Aorta (tissue), 5 donors: ENCODE measurements around the gene ASB10. TPM values are rescaled to one million over a fixed set of nuclear protein-coding genes. Genes with fewer than 3 reads are reported as not detected.

Source experiments
- ATAC-seq: fragments of 200-7000 bp; cut with Tn5 transposase; one replicate; pipeline ENCODE4 v1.9.1; 2022; ENCODE audit warnings: moderate library complexity; ENCODE audit not compliant: low FRiP score
- DNase-seq, 2 donors: peaks; one replicate each; pipeline ENCODE4 v3.0.0-alpha.2; 2020
- H3K27ac ChIP-seq, 2 donors: one replicate each; pipeline ENCODE4 v1.5.1; 2013; ENCODE audit warnings: low read length in 2 of 2, mild to moderate bottlenecking in 2 of 2, moderate library complexity in 2 of 2, control low read depth in 1 of 2, inconsistent platforms in 1 of 2, low read depth in 1 of 2
- H3K27me3 ChIP-seq, 2 donors: one replicate each; pipeline ENCODE4 v1.6.1; 2013; ENCODE audit warnings: control low read depth in 1 of 2, low read length in 1 of 2, mild to moderate bottlenecking in 1 of 2, moderate library complexity in 1 of 2; ENCODE audit not compliant: insufficient read depth in 2 of 2, control insufficient read depth in 1 of 2
- H3K36me3 ChIP-seq, 2 donors: one replicate each; pipeline ENCODE4 v1.6.1; 2013; ENCODE audit warnings: control low read depth in 1 of 2, low read length in 1 of 2, mild to moderate bottlenecking in 1 of 2; ENCODE audit not compliant: insufficient read depth in 2 of 2, control insufficient read depth in 1 of 2
- H3K4me1 ChIP-seq, 2 donors: one replicate each; pipeline ENCODE4 v1.6.1; 2013; ENCODE audit warnings: low read length in 2 of 2, control low read depth in 1 of 2, mild to moderate bottlenecking in 1 of 2, moderate library complexity in 1 of 2; ENCODE audit not compliant: insufficient read depth in 2 of 2, control insufficient read depth in 1 of 2
- H3K4me3 ChIP-seq, 2 donors: one replicate each; pipeline ENCODE4 v1.5.1; 2013; ENCODE audit warnings: low read length in 2 of 2, control low read depth in 1 of 2, mild to moderate bottlenecking in 1 of 2
- H3K9me3 ChIP-seq: one replicate; pipeline ENCODE4 v1.6.1; 2013; ENCODE audit warnings: mild to moderate bottlenecking, low read length; ENCODE audit not compliant: control insufficient read depth
- WGBS, 2 donors: extraction: QIAGEN DNeasy Blood & Tissue Kit; methylation state at CpG; one replicate each; pipeline ENCODE4 v1.1.7; 2013; 5-methylcytosine and 5-hydroxymethylcytosine counted together
- intact Hi-C, 2 donors: fragments of 100-400 bp; cut with DNase I; formaldehyde crosslinking; loops; one replicate each; pipeline versions ENCODE4 v1.14.2 to v1.15.0; 2022
- polyA plus RNA-seq, 2 donors: library from polyadenylated mRNA; stranded (reverse); fragments of 200-250 nt; gene quantifications; one replicate each; pipeline ENCODE4 v1.2.3, GENCODE V29; 2013
- total RNA-seq, 2 donors: library from RNA; stranded (reverse); fragmentation: NEBNext Ultra II Directional; extraction: Animal tissue kit (Norgen Biotek cat#: 25700); gene quantifications; one replicate each; pipeline ENCODE4 v1.2.1, GENCODE V29; 2021
- donor health status: healthy with polysubstance abuse.
- donor health status: Bipolar disorder and iron deficiency.
- donor health status: DM: no; HTN: no; CAD: no.
- donor health status: DM: no; HTN: no; CAD: no.
- donor health status: DM: yes; HTN: yes; CAD: no.

ASB10 gene
- total and polyA plus RNA-seq, 4 donors = not detected

- Histone ChIP-seq H3K27ac (no peak overlapping the region), H3K4me1 (no peaks in the 10 kb centered on the region), H3K36me3 (no peaks in the 10 kb centered on the region), H3K4me3 (no peak overlapping the region), H3K9me3 (no peaks in the 10 kb centered on the region), H3K27me3 (no peaks in the 10 kb centered on the region)
- no peak for ATAC-seq
- WGBS, 2 donors = 80 to 82% methylated on average over 16 of the region's 16 CpGs
- intact Hi-C loops = no loop called here
- DNase-seq = no peak
These were observed 11.8 kb downstream of the ASB10 start for GRCh38 chr7:151175047-151175792.

GRCh38 chr7:151174246-151175046 lies 12.6 kb downstream of the ASB10 start:
- 50 to 54% methylated on average over 70 to 77 of the region's 77 CpGs for WGBS, 2 donors
- no peak for ATAC-seq
- Histone ChIP-seq H3K27ac (no peak overlapping the region), H3K4me1 (no peaks in the 10 kb centered on the region), H3K27me3 (no peaks in the 10 kb centered on the region), H3K36me3 (no peaks in the 10 kb centered on the region), H3K9me3 (no peaks in the 10 kb centered on the region), H3K4me3 (no peak overlapping the region)
- intact Hi-C loops = loop anchor here in 1 of 2 donors (5.0 kb wide), 1 partner anchor 52 kb away; no protein-coding TSS in a partner anchor
- peak in 1 of 2 donors; percentile 80 for DNase-seq

- Histone ChIP-seq H3K4me1 (no peaks in the 10 kb centered on the region), H3K9me3 (no peaks in the 10 kb centered on the region), H3K27ac (no peak overlapping the region), H3K4me3 (no peak overlapping the region), H3K36me3 (no peaks in the 10 kb centered on the region), H3K27me3 (no peaks in the 10 kb centered on the region)
- ATAC-seq (no peak), DNase-seq (no peak)
- intact Hi-C loops = loop anchor here in 1 of 2 donors (5.0 kb wide), 1 partner anchor 51 kb away; no protein-coding TSS in a partner anchor
- WGBS, 2 donors = 84 to 85% methylated on average over 43 of the region's 43 CpGs
These were observed 13.4 kb downstream of the ASB10 start for GRCh38 chr7:151173386-151174245.

GRCh38 chr7:151172273-151173141 lies 14.5 kb downstream of the ASB10 start:
- Histone ChIP-seq H3K27ac (no peak overlapping the region), H3K36me3 (no peaks in the 10 kb centered on the region), H3K4me3 (no peak overlapping the region), H3K4me1 (no peaks in the 10 kb centered on the region), H3K27me3 (no peaks in the 10 kb centered on the region), H3K9me3 (no peaks in the 10 kb centered on the region)
- intact Hi-C loops = loop anchor here (1.0 to 5.0 kb wide), 2 partner anchors 47 to 50 kb away; no protein-coding TSS in a partner anchor
- DNase-seq = peak; percentile 79 to 93
- ATAC-seq = peak; percentile 92
- WGBS, 2 donors = 21 to 22% methylated on average over 42 of the region's 42 CpGs

GRCh38 chr7:151168787-151169162 lies 18.3 kb downstream of the ASB10 start:
- intact Hi-C loops = no loop called here
- no peaks in the 10 kb centered on the region for H3K4me1 ChIP-seq
- H3K27me3 ChIP-seq = no peaks in the 10 kb centered on the region
- no peaks in the 10 kb centered on the region for H3K9me3 ChIP-seq
- H3K27ac ChIP-seq = no peak overlapping the region
- no peaks in the 10 kb centered on the region for H3K36me3 ChIP-seq
- WGBS, 2 donors = 43 to 47% methylated on average over 10 of the region's 10 CpGs
- H3K4me3 ChIP-seq = no peak overlapping the region
- ATAC-seq (no peak), DNase-seq (no peak)

GRCh38 chr7:151168003-151168786 lies 18.9 kb downstream of the ASB10 start:
- intact Hi-C loops = no loop called here
- H3K27ac ChIP-seq = no peak overlapping the region
- ATAC-seq = peak; percentile 40

GRCh38 chr7:151167197-151167961 lies 19.7 kb downstream of the ASB10 start, which contains the start of gene GBX1:
Gene GBX1, minus strand, starts transcription at chr7:151167694. Its CDS starts 146 bp downstream, at chr7:151167548.
- WGBS, 2 donors = 1% methylated on average over 78 to 101 of the region's 101 CpGs
- Histone ChIP-seq H3K27me3 (no peaks in the 10 kb centered on the region), H3K27ac (no peak within 1 kb of the TSS), H3K36me3 (no peaks in the 10 kb centered on the region), H3K9me3 (no peaks in the 10 kb centered on the region), H3K4me3 (peak within 1 kb of the TSS; percentile 9 to 36), H3K4me1 (no peaks in the 10 kb centered on the region)
- DNase-seq (peak in 1 of 2 donors; percentile 80), ATAC-seq (peak; percentile 50)
- intact Hi-C loops = no loop called here

More at GRCh38 chr7:151168003-151168786, 18.9 kb downstream of the ASB10 start:
- Histone ChIP-seq H3K4me3 (peak overlapping the region in 1 of 2 donors; percentile 36), H3K4me1 (no peaks in the 10 kb centered on the region), H3K27me3 (no peaks in the 10 kb centered on the region), H3K9me3 (no peaks in the 10 kb centered on the region), H3K36me3 (no peaks in the 10 kb centered on the region)
- DNase-seq = peak; percentile 54 to 82
- WGBS, 2 donors = 3% methylated on average over 43 to 52 of the region's 52 CpGs
